ENCODE measurements around the gene WNK2.
"Not testable (repeated sequence)": the region's sequence is repeated elsewhere in the genome, so short reads cannot be mapped to it uniquely, and the experiment has no call there.

Gene WNK2

GRCh38 chr9:93141771-93142483 lies 42.0 kb upstream of the WNK2 start:
- TF ChIP-seq ZFX (IDR thresholded peaks at IDR 0.05) (no peak), CTCF (conservative IDR thresholded peaks at IDR 0.05) (no peak)

GRCh38 chr9:93143830-93144530 lies 40.0 kb upstream of the WNK2 start:
- TF ChIP-seq CTCF (conservative IDR thresholded peaks at IDR 0.05) (no peak), ZFX (IDR thresholded peaks at IDR 0.05) (no peak)
- H3K27ac ChIP-seq = no peak overlapping the region

More at GRCh38 chr9:93141771-93142483, 42.0 kb upstream of the WNK2 start:
- no peak overlapping the region for H3K27ac ChIP-seq

- not testable (repeated sequence) for H3K27ac ChIP-seq
Measured at GRCh38 chr9:93146696-93147095, 37.2 kb upstream of the WNK2 start.

GRCh38 chr9:93147632-93148031 lies 36.3 kb upstream of the WNK2 start:
- H3K27ac ChIP-seq = no peak overlapping the region
- TF ChIP-seq CTCF (conservative IDR thresholded peaks at IDR 0.05) (no peak), ZFX (IDR thresholded peaks at IDR 0.05) (no peak)

- H3K27ac ChIP-seq = no peak overlapping the region
- TF ChIP-seq CTCF (conservative IDR thresholded peaks at IDR 0.05) = no peak
- TF ChIP-seq ZFX (IDR thresholded peaks at IDR 0.05) = no peak
Measured at GRCh38 chr9:93148721-93149120, 35.2 kb upstream of the WNK2 start.

- TF ChIP-seq ZFX (IDR thresholded peaks at IDR 0.05) = no peak
- no peak for TF ChIP-seq CTCF (conservative IDR thresholded peaks at IDR 0.05)
- no peak overlapping the region for H3K27ac ChIP-seq
Measured at GRCh38 chr9:93149361-93149760, 34.6 kb upstream of the WNK2 start.

- no peak overlapping the region for H3K27ac ChIP-seq
- TF ChIP-seq ZFX (IDR thresholded peaks at IDR 0.05) = no peak
- no peak for TF ChIP-seq CTCF (conservative IDR thresholded peaks at IDR 0.05)
Measured at GRCh38 chr9:93151097-93151784, 32.7 kb upstream of the WNK2 start.

Data from C4-2B (cell line).